HepG2 (cell line): ENCODE data around the gene ELMOD3. TPM values are rescaled to one million over a fixed set of nuclear protein-coding genes. Genes with fewer than 3 reads are reported as not detected.
A peak's percentile ranks its signal among the peaks of the same experiment; 100 is the strongest.

Experiments
- ATRX ChIP-seq: sonication (generic); formaldehyde crosslinking; IDR thresholded peaks from 2 replicates; pipeline ENCODE4 v1.4.0; 2020; ENCODE audit warnings: missing genetic modification reagents, borderline replicate concordance
- CENPBD1 ChIP-seq: sonication (generic); formaldehyde crosslinking; IDR thresholded peaks from 2 replicates; pipeline ENCODE4 v1.8.0; 2022; ENCODE audit warnings: missing genetic modification reagents, low read depth, mild to moderate bottlenecking, borderline replicate concordance
- E2F1 ChIP-seq: sonication (generic); formaldehyde crosslinking; IDR thresholded peaks from 2 replicates; pipeline ENCODE4 v1.5.0; 2020; ENCODE audit warnings: missing genetic modification reagents
- HOXA3 ChIP-seq: sonication (generic); formaldehyde crosslinking; IDR thresholded peaks from 2 replicates; pipeline ENCODE4 v1.5.0; 2020; ENCODE audit warnings: missing genetic modification reagents
- KDM5B ChIP-seq: sonication (generic); formaldehyde crosslinking; IDR thresholded peaks from 2 replicates; pipeline ENCODE4 v1.4.0; 2020; ENCODE audit warnings: missing genetic modification reagents, mild to moderate bottlenecking, borderline replicate concordance
- KMT2B ChIP-seq: IDR thresholded peaks from 2 replicates; pipeline ENCODE4 v1.6.1; 2016; ENCODE audit warnings: missing genetic modification reagents, missing compliant biosample characterization
- MED1 ChIP-seq: sonication (generic); formaldehyde crosslinking; IDR thresholded peaks from 2 replicates; pipeline ENCODE4 v1.4.0; 2020; ENCODE audit warnings: missing genetic modification reagents
- NFRKB ChIP-seq: fragments of 450-650 bp; IDR thresholded peaks from 2 replicates; pipeline ENCODE4 v1.6.1; 2017
- PRDM10 ChIP-seq: sonication (generic); formaldehyde crosslinking; IDR thresholded peaks from 2 replicates; pipeline ENCODE4 v1.4.0; 2020; ENCODE audit warnings: low read depth, missing genetic modification reagents
- SMARCC2 ChIP-seq: fragments of 450-650 bp; IDR thresholded peaks from 2 replicates; pipeline ENCODE4 v1.6.1; 2017; ENCODE audit warnings: antibody characterized with exemption, mild to moderate bottlenecking
- SRSF4 ChIP-seq: fragments of 200-400 bp; formaldehyde crosslinking; IDR thresholded peaks from one replicate; pipeline ENCODE4 v1.6.1; 2018; ENCODE audit warnings: mild to moderate bottlenecking, low read depth, low read length, moderate library complexity; ENCODE audit not compliant: poor library complexity, severe bottlenecking
- TBX2 ChIP-seq: sonication (generic); formaldehyde crosslinking; IDR thresholded peaks from 2 replicates; pipeline ENCODE4 v1.5.0; 2020; ENCODE audit warnings: missing genetic modification reagents, mild to moderate bottlenecking, borderline replicate concordance
- ZBTB34 ChIP-seq: sonication (generic); formaldehyde crosslinking; IDR thresholded peaks from 2 replicates; pipeline ENCODE4 v1.8.0; 2022; ENCODE audit warnings: mild to moderate bottlenecking, missing genetic modification reagents
- ZC3H13 ChIP-seq: sonication (generic); formaldehyde crosslinking; IDR thresholded peaks from 2 replicates; pipeline ENCODE4 v1.8.1; 2023; ENCODE audit warnings: mild to moderate bottlenecking, missing genetic modification reagents, moderate library complexity
- ZFAT ChIP-seq: sonication (generic); formaldehyde crosslinking; conservative IDR thresholded peaks from 2 replicates; pipeline ENCODE4 v1.8.1; 2023; ENCODE audit warnings: missing genetic modification reagents, inconsistent platforms
- ZFP62 ChIP-seq: sonication (generic); formaldehyde crosslinking; IDR thresholded peaks from 2 replicates; pipeline ENCODE4 v1.4.0; 2020; ENCODE audit warnings: missing genetic modification reagents
- ZNF274 ChIP-seq: sonication (generic); formaldehyde crosslinking; IDR thresholded peaks from 2 replicates; pipeline ENCODE4 v1.5.1; 2020; ENCODE audit warnings: mild to moderate bottlenecking, missing genetic modification reagents
- ZNF597 ChIP-seq: sonication (generic); formaldehyde crosslinking; IDR thresholded peaks from 2 replicates; pipeline ENCODE4 v1.5.0; 2020; ENCODE audit warnings: missing genetic modification reagents
- ZNF782 ChIP-seq: sonication (generic); formaldehyde crosslinking; IDR thresholded peaks from 2 replicates; pipeline ENCODE4 v1.4.0; 2020; ENCODE audit warnings: missing genetic modification reagents, mild to moderate bottlenecking, borderline replicate concordance
- polyA plus RNA-seq, 8 experiments: library from polyadenylated mRNA; depleted of rRNA in 3 of 8; stranded (reverse) in 7 of 8; unstranded in 1 of 8; fragments of >200 nt; fragmentation: Illumina TruSeq in 4 of 8; extraction: Trizol in 4 of 8; gene quantifications; 2 replicates each; pipeline versions ENCODE4 v1.2.1 to v1.2.3, GENCODE V29; 2011 to 2016; ENCODE audit warnings: low read depth in 4 of 8, missing spikeins in 1 of 8, mixed read lengths in 1 of 8; ENCODE audit not compliant: insufficient read depth in 1 of 8
- total RNA-seq, 5 experiments: library from RNA; depleted of rRNA; stranded (reverse); fragments of >200 nt; fragmentation: Illumina TruSeq; extraction: Trizol; gene quantifications; 2 replicates each; pipeline ENCODE4 v1.2.3, GENCODE V29; 2016; ENCODE audit warnings: low read depth in 1 of 5

The ELMOD3 gene
- total and polyA plus RNA-seq, 2 of the 13 experiments (the other 11 are each of a cell fraction or from before 2014, with no cell fraction given) = 13.3 to 19.5 TPM

GRCh38 chr2:85326406-85327159, 28.0 kb upstream of the ELMOD3 start (continued):
- TF ChIP-seq E2F1 (CRISPR knock-in tag) = no peak
- no peak for TF ChIP-seq PRDM10 (CRISPR knock-in tag)
- no peak for TF ChIP-seq ATRX
- no peak for TF ChIP-seq ZFP62 (CRISPR knock-in tag)
- no peak for TF ChIP-seq SRSF4
- no peak for TF ChIP-seq ZFAT (CRISPR knock-in tag)
- no peak for TF ChIP-seq ZNF597 (CRISPR knock-in tag)
- no peak for TF ChIP-seq ZNF274 (CRISPR knock-in tag)
- no peak for TF ChIP-seq CENPBD1 (CRISPR knock-in tag)
- no peak for TF ChIP-seq SMARCC2
- TF ChIP-seq ZNF782 (CRISPR knock-in tag) = peak; percentile 20; the same call in 1 of the 2 replicates
- no peak for TF ChIP-seq ZBTB34 (CRISPR knock-in tag)
- peak; percentile 28; the same call in 1 of the 2 replicates for TF ChIP-seq KMT2B
- TF ChIP-seq NFRKB = no peak
- peak; percentile 46; the same call in 1 of the 2 replicates for TF ChIP-seq HOXA3 (CRISPR knock-in tag)
- peak; percentile 66 for TF ChIP-seq MED1
- TF ChIP-seq KDM5B = peak; percentile 18; the same call in 1 of the 2 replicates
- TF ChIP-seq ZC3H13 (CRISPR knock-in tag) = peak; percentile 46; the same call in 1 of the 2 replicates
- peak; percentile 20; the same call in 1 of the 2 replicates for TF ChIP-seq TBX2 (CRISPR knock-in tag)
